ENCODE data around the gene RNF121. TPM values are rescaled to one million over a fixed set of nuclear protein-coding genes. Genes with fewer than 3 reads are reported as not detected.

RNF121 gene
- total and polyA plus RNA-seq, 2 of the 8 experiments (the other 6 are each of a cell fraction or from before 2014, with no cell fraction given) = 39.7 to 51.6 TPM

GRCh38 chr11:71930556-71931244 lies 1.9 kb downstream of the RNF121 start (continued):
- TF ChIP-seq CHD7 (IDR thresholded peaks at IDR 0.05; ENCODE audit: insufficient replicate concordance, low read length) = no peak
- TF ChIP-seq SIX5 (IDR thresholded peaks at IDR 0.05; ENCODE audit: low read depth, low read length) = no peak
- TF ChIP-seq BRCA1 (IDR thresholded peaks at IDR 0.05; ENCODE audit: low read depth, low read length) = no peak
- no peak for TF ChIP-seq CREB1 (IDR thresholded peaks at IDR 0.05)
- TF ChIP-seq SIN3A (conservative IDR thresholded peaks at IDR 0.05 in 1 of 2, IDR thresholded peaks at IDR 0.05 in 1 of 2; ENCODE audit: low read depth in 1 of 2, low read length in 2 of 2) = no peak
- TF ChIP-seq GTF2F1 (IDR thresholded peaks at IDR 0.05; ENCODE audit: borderline replicate concordance, low read depth, low read length) = no peak

All from H1 (cell line).